Ishikawa (cell line): Measurements from ENCODE around the gene HYCC2.

Source experiments
- CEBPB ChIP-seq: IDR thresholded peaks from 2 replicates; pipeline ENCODE4 v1.6.1; 2012
- CREB1 ChIP-seq: IDR thresholded peaks from 2 replicates; pipeline ENCODE4 v1.6.1; 2012; ENCODE audit warnings: low read depth
- EGR1 ChIP-seq: IDR thresholded peaks from 2 replicates; pipeline ENCODE4 v1.6.1; 2012
- EP300 ChIP-seq: IDR thresholded peaks from 2 replicates; pipeline ENCODE4 v1.6.1; 2012; ENCODE audit warnings: borderline replicate concordance
- FOXM1 ChIP-seq: IDR thresholded peaks from 2 replicates; pipeline ENCODE4 v1.6.1; 2012; ENCODE audit warnings: low read depth, borderline replicate concordance
- MAX ChIP-seq: IDR thresholded peaks from 2 replicates; pipeline ENCODE4 v1.6.1; 2012
- NFIC ChIP-seq: IDR thresholded peaks from 2 replicates; pipeline ENCODE4 v1.6.1; 2012
- RAD21 ChIP-seq: IDR thresholded peaks from 2 replicates; pipeline ENCODE4 v1.6.1; 2012; ENCODE audit warnings: low read depth
- REST ChIP-seq: IDR thresholded peaks from 2 replicates; pipeline ENCODE4 v1.6.1; 2012; ENCODE audit warnings: low read depth, mild to moderate bottlenecking
- TAF1 ChIP-seq: IDR thresholded peaks from 2 replicates; pipeline ENCODE4 v1.6.1; 2012; ENCODE audit warnings: low read depth, mild to moderate bottlenecking
- TCF12 ChIP-seq: IDR thresholded peaks from 2 replicates; pipeline ENCODE4 v1.6.1; 2012; ENCODE audit warnings: low read depth
- TEAD4 ChIP-seq: IDR thresholded peaks from 2 replicates; pipeline ENCODE4 v1.6.1; 2012
- USF1 ChIP-seq: IDR thresholded peaks from 2 replicates; pipeline ENCODE4 v1.6.1; 2012
- YY1 ChIP-seq: IDR thresholded peaks from 2 replicates; pipeline ENCODE4 v1.6.1; 2012; ENCODE audit warnings: low read depth
- ZBTB7A ChIP-seq: IDR thresholded peaks from 2 replicates; pipeline ENCODE4 v1.6.1; 2012; ENCODE audit warnings: low read depth

The HYCC2 gene

GRCh38 chr2:201058914-201059313 is 12.6 kb downstream of the HYCC2 start:
- TF ChIP-seq CREB1 = no peak
- TF ChIP-seq EP300 = no peak
- no peak for TF ChIP-seq CEBPB
- no peak for TF ChIP-seq TCF12
- no peak for TF ChIP-seq TEAD4
- TF ChIP-seq REST = no peak

GRCh38 chr2:201057715-201058248 is 13.7 kb downstream of the HYCC2 start:
- no peak for TF ChIP-seq TEAD4
- no peak for TF ChIP-seq MAX
- TF ChIP-seq REST = no peak
- TF ChIP-seq TCF12 = no peak
- no peak for TF ChIP-seq CREB1
- no peak for TF ChIP-seq USF1
- TF ChIP-seq FOXM1 = no peak
- no peak for TF ChIP-seq EP300
- TF ChIP-seq NFIC = no peak
- no peak for TF ChIP-seq CEBPB
- no peak for TF ChIP-seq TAF1
- no peak for TF ChIP-seq ZBTB7A
- TF ChIP-seq EGR1 = no peak
- no peak for TF ChIP-seq RAD21
- no peak for TF ChIP-seq YY1

GRCh38 chr2:201057087-201057521 is 14.4 kb downstream of the HYCC2 start:
- no peak for TF ChIP-seq USF1

GRCh38 chr2:201049455-201049854 is 22.0 kb downstream of the HYCC2 start:
- TF ChIP-seq REST = no peak
- TF ChIP-seq USF1 = no peak
- TF ChIP-seq NFIC = no peak
- no peak for TF ChIP-seq YY1
- TF ChIP-seq TEAD4 = no peak
- no peak for TF ChIP-seq MAX
- no peak for TF ChIP-seq CREB1
- TF ChIP-seq RAD21 = no peak
- TF ChIP-seq ZBTB7A = no peak
- no peak for TF ChIP-seq TAF1
- no peak for TF ChIP-seq FOXM1
- no peak for TF ChIP-seq EGR1
- no peak for TF ChIP-seq CEBPB
- TF ChIP-seq EP300 = no peak
- TF ChIP-seq TCF12 = no peak

GRCh38 chr2:201046881-201047280 is 24.6 kb downstream of the HYCC2 start:
- TF ChIP-seq RAD21 = no peak
- TF ChIP-seq EGR1 = no peak
- no peak for TF ChIP-seq CEBPB
- TF ChIP-seq CREB1 = no peak
- no peak for TF ChIP-seq MAX
- no peak for TF ChIP-seq TEAD4
- no peak for TF ChIP-seq NFIC
- TF ChIP-seq FOXM1 = no peak
- TF ChIP-seq TCF12 = no peak
- TF ChIP-seq ZBTB7A = no peak
- no peak for TF ChIP-seq EP300
- TF ChIP-seq YY1 = no peak
- TF ChIP-seq REST = no peak
- TF ChIP-seq USF1 = no peak
- no peak for TF ChIP-seq TAF1
